OCI-LY7 (cell line): Measurements from ENCODE around the gene TMEM9B. TPM values are rescaled to one million over a fixed set of nuclear protein-coding genes. Genes with fewer than 3 reads are reported as not detected.

Source experiments
- BruUV-seq: library from RNA; stranded (reverse); fragments of 400-500 nt; replicated peaks from 2 replicates; lab custom pipeline; 2021; lab: Mats Ljungman, UMichigan
- CTCF ChIA-PET: fragments of 300-600 bp; sonication (Branson Sonifier 250); formaldehyde crosslinking; loops from one replicate; lab custom pipeline; 2022; ENCODE audit warnings: antibody characterized with exemption; ENCODE audit not compliant: unreplicated experiment; lab: Charles Lee
- POLR2A ChIA-PET: fragments of 300-600 bp; sonication (Branson Sonifier 250); formaldehyde crosslinking; loops from one replicate; lab custom pipeline; 2022; ENCODE audit warnings: antibody characterized with exemption; lab: Charles Lee
- DNase-seq: peaks from one replicate; pipeline ENCODE4 v3.0.0-alpha.2; 2015; ENCODE audit warnings: low spot score
- H2AFZ ChIP-seq: fragments of 200-600 bp; sonication (generic), shearing (Covaris generic); 2 replicates; pipeline ENCODE4 v1.6.1; 2014; ENCODE audit warnings: mild to moderate bottlenecking, antibody characterized with exemption, low read length, moderate library complexity
- H3K27ac ChIP-seq: fragments of 200-600 bp; sonication (generic); 2 replicates; pipeline ENCODE4 v1.5.1; 2014; ENCODE audit warnings: mixed run types, low read depth, mild to moderate bottlenecking, moderate library complexity, low read length, inconsistent platforms; ENCODE audit not compliant: poor library complexity, severe bottlenecking
- H3K36me3 ChIP-seq: fragments of 200-600 bp; sonication (generic); 2 replicates; pipeline ENCODE4 v1.6.1; 2014; ENCODE audit warnings: mild to moderate bottlenecking, antibody characterized with exemption, low read length, moderate library complexity, mixed read lengths; ENCODE audit not compliant: insufficient read depth
- H3K4me1 ChIP-seq: fragments of 200-600 bp; sonication (generic); 2 replicates; pipeline ENCODE4 v1.5.1; 2014; ENCODE audit warnings: mild to moderate bottlenecking, low read length; ENCODE audit not compliant: insufficient read depth, poor library complexity, severe bottlenecking
- H3K4me2 ChIP-seq: fragments of 200-600 bp; sonication (generic); 2 replicates; pipeline ENCODE4 v1.6.1; 2014; ENCODE audit warnings: mild to moderate bottlenecking, low read length
- H3K4me3 ChIP-seq: fragments of 200-600 bp; sonication (generic); 2 replicates; pipeline ENCODE4 v1.5.1; 2014; ENCODE audit warnings: mild to moderate bottlenecking, low read depth, low read length; ENCODE audit not compliant: poor library complexity, severe bottlenecking
- H3K79me2 ChIP-seq: fragments of 200-600 bp; sonication (generic); 2 replicates; pipeline ENCODE4 v1.6.1; 2016; ENCODE audit warnings: low read depth, mild to moderate bottlenecking, low read length, moderate library complexity, mixed read lengths; ENCODE audit not compliant: insufficient read depth
- H3K9me2 ChIP-seq: fragments of 200-600 bp; sonication (generic); 2 replicates; pipeline ENCODE4 v1.6.1; 2016; ENCODE audit warnings: mild to moderate bottlenecking, low read length, mixed read lengths; ENCODE audit not compliant: insufficient read depth
- H3K9me3 ChIP-seq: fragments of 200-600 bp; sonication (generic); 2 replicates; pipeline ENCODE4 v1.6.1; 2014; ENCODE audit warnings: mild to moderate bottlenecking, mixed run types, low read length, mixed read lengths
- H4K20me1 ChIP-seq: fragments of 200-600 bp; sonication (generic); 2 replicates; pipeline ENCODE4 v1.6.1; 2014; ENCODE audit warnings: mild to moderate bottlenecking, antibody characterized with exemption, low read length, moderate library complexity, mixed read lengths; ENCODE audit not compliant: insufficient read depth
- CTCF ChIP-seq: fragments of 200-600 bp; sonication (generic); conservative IDR thresholded peaks from 2 replicates; pipeline ENCODE4 v1.5.1; 2014; ENCODE audit warnings: mild to moderate bottlenecking, antibody characterized with exemption, low read length, moderate library complexity, mixed read lengths
- EZH2phosphoT487 ChIP-seq: fragments of 200-600 bp; sonication (generic); IDR thresholded peaks from 2 replicates; pipeline ENCODE4 v1.6.1; 2018; ENCODE audit warnings: low read depth, borderline replicate concordance, mild to moderate bottlenecking, mixed run types, antibody characterized with exemption, low read length, moderate library complexity, mixed read lengths
- intact Hi-C: fragments of 100-400 bp; cut with micrococcal nuclease; formaldehyde crosslinking; loops from one replicate; pipeline ENCODE4 v1.10.0; 2022; ENCODE audit not compliant: unreplicated experiment
- total RNA-seq, 2 experiments: library from RNA; depleted of rRNA in 1 of 2; stranded (reverse); fragments of >200 nt in 1 of 2; shearing (Covaris generic) in 1 of 2; gene quantifications; 2 replicates each; pipeline ENCODE4 v1.2.3, GENCODE V29; 2014 to 2022

Gene TMEM9B
- total RNA-seq, 2 experiments from 2014 or later: 13.0 to 13.4 TPM

DNA sequence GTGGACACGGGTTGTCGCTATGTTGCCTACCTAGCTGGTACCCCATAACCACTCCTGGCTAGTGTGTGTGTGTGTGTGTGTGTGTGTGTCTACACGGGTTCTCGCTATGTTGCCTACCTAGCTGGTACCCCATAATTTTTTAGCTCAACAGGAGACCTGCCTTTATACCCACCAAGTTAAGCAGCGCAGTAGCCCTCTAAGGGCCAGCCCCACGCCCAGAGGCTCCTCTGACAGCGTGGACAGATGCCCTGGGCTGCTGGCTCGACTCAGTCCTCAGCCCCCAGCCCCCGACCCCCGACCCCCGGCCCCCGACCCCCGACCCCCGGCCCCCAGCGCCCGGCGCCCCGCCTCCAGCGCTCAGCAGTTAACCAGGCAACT lies 53.6 kb downstream of the TMEM9B start:
- H3K27ac ChIP-seq: no peak overlapping the region
- H3K4me1 ChIP-seq: peaks cover 23% of the 10 kb centered on the region
- CTCF ChIA-PET: interaction anchor here (0.6 kb wide), 1 partner anchor 982 kb away, joined by 24 read pairs; no protein-coding TSS in a partner anchor

DNA sequence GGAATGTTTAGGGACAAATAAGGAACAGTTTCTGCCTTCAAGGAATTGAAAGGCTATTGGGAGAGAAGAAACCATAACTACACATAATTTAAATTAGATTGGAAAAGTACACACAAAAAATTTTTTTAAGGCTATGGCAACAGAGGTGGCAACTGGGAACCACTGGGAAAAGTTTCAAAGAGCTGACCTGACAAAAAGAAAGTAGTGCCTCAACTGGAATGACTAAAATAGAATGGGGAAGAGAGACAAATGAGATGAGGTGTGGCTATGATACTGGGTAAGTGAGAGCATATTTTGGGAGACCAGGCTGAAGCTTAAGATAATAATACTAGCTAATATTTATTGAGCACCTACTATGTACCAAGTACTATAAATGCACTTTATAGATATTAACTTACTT lies 56.1 kb downstream of the TMEM9B start:
- BruUV-seq: no TSS peak
- no peaks in the 10 kb centered on the region for H3K36me3 ChIP-seq
- intact Hi-C loops: no loop called here
- H3K4me2 ChIP-seq: no peak overlapping the region
- no peaks in the 10 kb centered on the region for H3K9me3 ChIP-seq
- no peak overlapping the region for H2AFZ ChIP-seq
- TF ChIP-seq EZH2phosphoT487: no peak
- TF ChIP-seq CTCF: no peak
- H3K79me2 ChIP-seq: peaks cover 5% of the 10 kb centered on the region; the same call in 1 of the 2 replicates
- no peaks in the 10 kb centered on the region for H3K9me2 ChIP-seq
- no peak for DNase-seq
- ChIA-PET CTCF (no interaction called here), POLR2A (interaction anchor here (0.6 to 0.7 kb wide), 2 partner anchors 10 to 18 kb away, joined by 3 read pairs; no protein-coding TSS in a partner anchor)
- no peak overlapping the region for H3K27ac ChIP-seq
- no peak overlapping the region for H3K4me3 ChIP-seq
- no peaks in the 10 kb centered on the region for H4K20me1 ChIP-seq
- peaks cover 6% of the 10 kb centered on the region for H3K4me1 ChIP-seq

More for the DNA sequence above, 53.6 kb downstream of the TMEM9B start:
- Histone ChIP-seq H3K4me2 (peak overlapping the region; percentile 66), H3K79me2 (peaks cover 5% of the 10 kb centered on the region; the same call in 1 of the 2 replicates), H3K9me3 (no peaks in the 10 kb centered on the region), H2AFZ (peak overlapping the region; percentile 84), H3K9me2 (no peaks in the 10 kb centered on the region), H4K20me1 (no peaks in the 10 kb centered on the region), H3K36me3 (peaks cover 6% of the 10 kb centered on the region; the same call in 1 of the 2 replicates), H3K4me3 (peak overlapping the region; percentile 77)
- BruUV-seq: no TSS peak
- intact Hi-C loops: loop anchor here (1.0 to 10.0 kb wide), 5 partner anchors 54 to 844 kb away; partner anchors contain the start of genes TMEM9B and ZNF143
- no peak for DNase-seq
- TF ChIP-seq EZH2phosphoT487: no peak
- TF ChIP-seq CTCF: no peak
- POLR2A ChIA-PET: interaction anchor here (0.6 to 1.9 kb wide), 3 partner anchors 54 to 1950 kb away, joined by 3 to 5 read pairs (median 4); partner anchors contain the start of gene TMEM9B

- Histone ChIP-seq H3K4me1 (no peaks in the 10 kb centered on the region), H3K9me2 (no peaks in the 10 kb centered on the region), H4K20me1 (no peaks in the 10 kb centered on the region), H2AFZ (no peak overlapping the region), H3K36me3 (no peaks in the 10 kb centered on the region), H3K27ac (no peak overlapping the region), H3K4me2 (no peak overlapping the region), H3K79me2 (peaks cover under 1% of the 10 kb centered on the region; the same call in 1 of the 2 replicates), H3K9me3 (no peaks in the 10 kb centered on the region), H3K4me3 (no peak overlapping the region)
- no TSS peak for BruUV-seq
- ChIA-PET CTCF (no interaction called here), POLR2A (interaction anchor here (1.0 kb wide), 1 partner anchor 29 kb away, joined by 3 read pairs; no protein-coding TSS in a partner anchor)
- intact Hi-C loops: no loop called here
- no peak for DNase-seq
- TF ChIP-seq CTCF: no peak
- no peak for TF ChIP-seq EZH2phosphoT487
These were observed 57.1 kb downstream of the TMEM9B start for GRCh38 chr11:8907116-8907515.
